Sigmoid colon (tissue), 7 donors: Measurements from ENCODE around the gene BANF2. TPM values are rescaled to one million over a fixed set of nuclear protein-coding genes. Genes with fewer than 3 reads are reported as not detected.

Experiments used
- DNase-seq: peaks from one replicate; pipeline ENCODE4 v3.0.0-alpha.2; 2019
- H3K27ac ChIP-seq, 4 donors: fragments of 200-600 bp; sonication (generic); one replicate each; pipeline ENCODE4 v1.5.1; 2016 to 2019; ENCODE audit warnings: mild to moderate bottlenecking in 1 of 4
- H3K27me3 ChIP-seq, 3 donors: fragments of 200-600 bp; sonication (generic); one replicate each; pipeline ENCODE4 v1.5.1; 2019; ENCODE audit warnings: mild to moderate bottlenecking in 1 of 3
- H3K36me3 ChIP-seq, 4 donors: fragments of 200-600 bp; sonication (generic); one replicate each; pipeline ENCODE4 v1.5.1; 2016 to 2019
- H3K4me1 ChIP-seq, 4 donors: fragments of 200-600 bp; sonication (generic); one replicate each; pipeline ENCODE4 v1.5.1; 2017 to 2019
- H3K4me3 ChIP-seq, 4 donors: fragments of 200-600 bp; sonication (generic); one replicate each; pipeline ENCODE4 v1.5.1; 2017 to 2019; ENCODE audit warnings: mild to moderate bottlenecking in 2 of 4, moderate library complexity in 1 of 4
- H3K9me3 ChIP-seq, 4 donors: fragments of 200-600 bp in 3 of 4; sonication (generic) in 3 of 4; one replicate each; pipeline versions ENCODE4 v1.5.1 to v1.6.1; 2013 to 2019
- EP300 ChIP-seq, 4 donors: sonication (generic); formaldehyde crosslinking; IDR thresholded peaks; one replicate each; pipeline ENCODE4 v1.6.1; 2017; ENCODE audit warnings: antibody characterized with exemption in 4 of 4
- POLR2A ChIP-seq, 2 donors: fragments of 450-650 bp; IDR thresholded peaks; one replicate each; pipeline ENCODE4 v1.6.1; 2016; ENCODE audit warnings: antibody characterized with exemption in 2 of 2, mild to moderate bottlenecking in 2 of 2, moderate library complexity in 2 of 2
- POLR2AphosphoS5 ChIP-seq, 4 donors: sonication (generic); formaldehyde crosslinking; IDR thresholded peaks; one replicate each; pipeline ENCODE4 v1.6.1; 2017; ENCODE audit warnings: antibody characterized with exemption in 4 of 4
- WGBS, 2 donors: extraction: QIAGEN DNeasy Blood & Tissue Kit; methylation state at CpG; one replicate each; pipeline ENCODE4 v1.1.7; 2013; 5-methylcytosine and 5-hydroxymethylcytosine counted together
- intact Hi-C: fragments of 100-400 bp; cut with DNase I; formaldehyde crosslinking; loops from one replicate; pipeline ENCODE4 v1.15.1; 2023
- polyA plus RNA-seq, 3 donors: library from polyadenylated mRNA; stranded (reverse); fragments of 200-250 nt; gene quantifications; one replicate each; pipeline ENCODE4 v1.2.3, GENCODE V29; 2013
- total RNA-seq, 4 donors: library from RNA; depleted of rRNA; stranded (reverse); fragments of >200 nt; gene quantifications; one replicate each; pipeline ENCODE4 v1.1.0, GENCODE V29; 2016
- TF ChIP-seq, protein P1 (sequence below), 4 experiments: fragments of 450-650 bp in 3 of 4; fragments of 200-600 bp in 1 of 4; IDR thresholded peaks; one replicate each; pipeline ENCODE4 v1.5.1; 2016 to 2019; ENCODE audit warnings: antibody characterized with exemption in 4 of 4, mild to moderate bottlenecking in 3 of 4, moderate library complexity in 2 of 4
- donor health status: healthy with polysubstance abuse.
- donor health status: Bipolar disorder and iron deficiency.
- donor health status: healthy.

Gene BANF2
- total and polyA plus RNA-seq, 7 donors: not detected

DNA sequence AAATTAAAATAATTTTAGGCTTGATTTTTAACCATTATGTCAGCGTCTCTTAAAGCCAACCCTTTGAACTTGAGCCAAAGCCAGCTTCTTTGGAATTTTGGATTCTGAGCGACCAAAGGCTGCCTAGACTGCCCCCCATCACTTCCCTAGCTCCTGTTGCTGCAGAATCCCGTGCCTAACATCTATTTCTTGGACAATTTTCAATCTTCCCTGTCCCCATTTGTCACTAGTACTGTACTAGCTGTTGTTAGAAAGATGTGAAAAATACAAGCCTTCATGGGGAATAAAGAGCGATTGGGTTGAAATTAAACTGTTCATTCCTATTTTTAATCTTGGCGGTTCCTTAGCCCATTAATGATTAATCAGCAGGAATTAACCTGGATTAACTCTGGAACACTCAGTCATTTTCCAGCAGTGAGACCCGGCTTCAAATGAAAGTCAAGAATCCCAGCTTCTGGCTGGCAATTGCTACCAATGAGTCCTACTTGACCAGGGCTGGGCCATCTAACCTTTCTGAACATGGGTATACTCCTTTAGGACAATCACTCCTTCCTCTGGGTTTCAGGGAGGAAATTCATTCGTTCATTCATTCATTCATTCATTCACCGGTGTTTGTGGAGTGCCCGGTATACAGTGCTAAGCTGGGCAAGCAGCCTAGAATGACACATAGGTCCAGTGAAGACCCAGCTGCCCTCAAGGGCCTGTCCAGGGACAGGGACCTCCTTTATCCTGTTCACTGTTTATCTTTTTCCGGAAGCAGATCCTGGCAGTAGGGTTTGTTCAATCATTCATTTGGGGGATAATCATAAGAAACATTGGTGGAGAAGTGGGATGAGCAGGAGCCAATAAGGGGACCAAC, 16.3 kb upstream of the BANF2 start:
- no peaks in the 10 kb centered on the region for H3K27me3 ChIP-seq
- H3K4me3 ChIP-seq: no peak overlapping the region
- intact Hi-C loops: loop anchor here (5.0 to 10.0 kb wide), 2 partner anchors 124 to 321 kb away; no protein-coding TSS in a partner anchor
- H3K36me3 ChIP-seq: peaks cover 0 to 5% (median 0%) of the 10 kb centered on the region in 4 donors
- no peak for DNase-seq
- TF ChIP-seq POLR2A (IDR thresholded peaks at IDR 0.05) (no peak), POLR2AphosphoS5 (IDR thresholded peaks at IDR 0.05) (no peak), EP300 (IDR thresholded peaks at IDR 0.05) (no peak)
- TF ChIP-seq, protein P1, sequence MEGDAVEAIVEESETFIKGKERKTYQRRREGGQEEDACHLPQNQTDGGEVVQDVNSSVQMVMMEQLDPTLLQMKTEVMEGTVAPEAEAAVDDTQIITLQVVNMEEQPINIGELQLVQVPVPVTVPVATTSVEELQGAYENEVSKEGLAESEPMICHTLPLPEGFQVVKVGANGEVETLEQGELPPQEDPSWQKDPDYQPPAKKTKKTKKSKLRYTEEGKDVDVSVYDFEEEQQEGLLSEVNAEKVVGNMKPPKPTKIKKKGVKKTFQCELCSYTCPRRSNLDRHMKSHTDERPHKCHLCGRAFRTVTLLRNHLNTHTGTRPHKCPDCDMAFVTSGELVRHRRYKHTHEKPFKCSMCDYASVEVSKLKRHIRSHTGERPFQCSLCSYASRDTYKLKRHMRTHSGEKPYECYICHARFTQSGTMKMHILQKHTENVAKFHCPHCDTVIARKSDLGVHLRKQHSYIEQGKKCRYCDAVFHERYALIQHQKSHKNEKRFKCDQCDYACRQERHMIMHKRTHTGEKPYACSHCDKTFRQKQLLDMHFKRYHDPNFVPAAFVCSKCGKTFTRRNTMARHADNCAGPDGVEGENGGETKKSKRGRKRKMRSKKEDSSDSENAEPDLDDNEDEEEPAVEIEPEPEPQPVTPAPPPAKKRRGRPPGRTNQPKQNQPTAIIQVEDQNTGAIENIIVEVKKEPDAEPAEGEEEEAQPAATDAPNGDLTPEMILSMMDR (IDR thresholded peaks at IDR 0.05): no peak
- peaks cover 0 to 3% (median 0%) of the 10 kb centered on the region in 4 donors for H3K9me3 ChIP-seq
- 37 to 68% methylated on average over 10 of the region's 10 CpGs for WGBS, 2 donors
- H3K27ac ChIP-seq: no peak overlapping the region
- peaks cover 0 to 26% (median 20%) of the 10 kb centered on the region in 4 donors for H3K4me1 ChIP-seq

DNA sequence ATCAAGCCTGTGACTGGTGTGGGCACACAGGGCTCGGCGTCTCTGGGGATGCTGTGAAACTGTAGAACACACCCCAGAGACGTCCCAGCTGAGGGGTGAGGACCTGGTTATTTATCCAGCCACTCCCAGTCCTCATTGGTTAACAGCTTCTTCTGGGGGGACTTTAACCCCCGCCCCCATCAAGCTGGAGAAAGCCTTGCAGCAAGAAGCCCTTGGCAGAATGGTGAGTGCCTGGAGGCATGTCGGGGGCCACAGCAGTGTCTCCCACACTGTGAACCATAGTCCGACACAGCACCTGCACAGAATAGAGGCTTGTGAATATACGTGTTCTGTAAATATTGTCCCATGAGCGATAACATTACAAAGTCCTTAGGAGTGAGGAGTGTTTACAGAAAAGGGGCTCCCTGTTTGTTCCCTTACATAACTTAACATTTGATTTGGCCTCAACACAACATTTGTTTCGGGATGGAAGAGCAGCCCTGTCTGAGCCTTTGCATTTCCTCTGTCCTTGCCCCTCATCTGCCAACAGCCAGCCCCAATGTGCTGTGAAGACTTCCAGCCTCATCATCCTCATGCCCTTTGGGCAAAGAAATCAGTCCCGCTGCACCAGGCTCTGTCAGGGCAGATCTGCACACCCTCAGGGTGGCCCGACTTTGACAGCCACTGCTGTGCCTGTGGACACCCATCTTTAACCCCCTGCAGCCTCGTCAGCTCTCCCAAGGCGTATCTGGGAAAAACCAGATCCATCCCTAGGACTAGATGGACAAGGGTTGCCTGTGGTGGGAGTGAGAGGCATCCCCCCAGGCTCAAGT, 15.5 kb upstream of the BANF2 start:
- Histone ChIP-seq H3K9me3 (peaks cover 0 to 3% (median 0%) of the 10 kb centered on the region in 4 donors), H3K36me3 (no peaks in the 10 kb centered on the region), H3K4me1 (peaks cover 0 to 26% (median 18%) of the 10 kb centered on the region in 4 donors), H3K4me3 (no peak overlapping the region), H3K27me3 (no peaks in the 10 kb centered on the region), H3K27ac (no peak overlapping the region)
- intact Hi-C loops: loop anchor here (5.0 to 10.0 kb wide), 2 partner anchors 123 to 321 kb away; no protein-coding TSS in a partner anchor
- DNase-seq: no peak
- TF ChIP-seq EP300 (IDR thresholded peaks at IDR 0.05) (no peak), POLR2AphosphoS5 (IDR thresholded peaks at IDR 0.05) (no peak), POLR2A (IDR thresholded peaks at IDR 0.05) (no peak)
- 22 to 68% methylated on average over 13 of the region's 13 CpGs for WGBS, 2 donors

DNA sequence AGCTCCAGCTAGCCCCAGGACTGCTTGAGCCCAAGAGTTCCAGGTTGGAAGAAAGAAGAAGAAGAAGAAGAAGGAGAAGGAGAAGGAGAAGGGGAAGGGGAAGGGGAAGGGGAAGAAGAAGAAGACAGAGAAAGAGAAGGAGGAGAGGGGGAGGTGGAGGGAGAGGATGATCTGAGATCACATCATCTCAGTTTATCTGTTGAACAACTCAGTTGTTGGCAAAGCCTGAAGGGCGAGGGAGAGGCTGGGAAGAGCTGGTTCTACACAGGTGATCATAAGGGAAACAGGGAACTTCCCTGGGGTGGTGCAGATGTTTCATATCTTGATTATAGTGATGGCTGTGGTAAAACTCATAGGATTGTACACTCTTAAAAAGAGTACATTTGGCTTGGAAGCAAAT, 14.6 kb upstream of the BANF2 start:
- peaks cover 0 to 20% (median 11%) of the 10 kb centered on the region in 4 donors for H3K4me1 ChIP-seq
- no peak for TF ChIP-seq POLR2AphosphoS5 (IDR thresholded peaks at IDR 0.05)
- TF ChIP-seq, protein P1 (IDR thresholded peaks at IDR 0.05): no peak
- TF ChIP-seq EP300 (IDR thresholded peaks at IDR 0.05): no peak
- no peak for TF ChIP-seq POLR2A (IDR thresholded peaks at IDR 0.05)
- H3K4me3 ChIP-seq: no peak overlapping the region
- H3K27me3 ChIP-seq: no peaks in the 10 kb centered on the region
- DNase-seq: no peak
- WGBS, 2 donors: 18 to 52% methylated on average over 1 of the region's 1 CpG
- peaks cover 0 to 5% (median 0%) of the 10 kb centered on the region in 4 donors for H3K9me3 ChIP-seq
- intact Hi-C loops: loop anchor here (10.0 kb wide), 1 partner anchor 320 kb away; no protein-coding TSS in a partner anchor
- H3K36me3 ChIP-seq: no peaks in the 10 kb centered on the region
- no peak overlapping the region for H3K27ac ChIP-seq

DNA sequence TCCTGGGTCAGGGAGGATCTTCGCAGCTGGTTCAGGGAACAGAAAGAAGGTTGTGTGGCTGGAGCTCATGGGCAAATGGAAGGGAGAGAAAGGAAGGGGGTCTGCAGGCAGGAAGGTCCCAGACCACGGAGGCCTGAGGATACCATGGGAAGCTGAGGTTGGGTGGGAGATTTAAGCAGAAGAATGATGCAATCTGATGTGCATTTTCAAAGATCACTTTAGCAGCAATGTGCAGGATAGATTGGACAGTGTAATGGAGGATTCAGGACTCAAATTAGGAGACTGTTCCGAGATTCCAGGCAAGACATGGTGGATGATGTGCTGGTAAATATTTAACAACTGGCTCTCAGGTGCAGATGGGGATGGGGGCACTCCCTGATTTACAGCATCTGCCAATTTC, 12.0 kb upstream of the BANF2 start:
- no peaks in the 10 kb centered on the region for H3K36me3 ChIP-seq

More for the DNA sequence above, 12.0 kb upstream of the BANF2 start:
- intact Hi-C loops: loop anchor here (10.0 kb wide), 1 partner anchor 317 kb away; no protein-coding TSS in a partner anchor
- no peak for DNase-seq
- Histone ChIP-seq H3K4me1 (peaks cover 0 to 10% (median 3%) of the 10 kb centered on the region in 4 donors), H3K9me3 (peaks cover 0 to 7% (median 0%) of the 10 kb centered on the region in 4 donors), H3K27me3 (no peaks in the 10 kb centered on the region), H3K4me3 (no peak overlapping the region), H3K27ac (no peak overlapping the region)
- TF ChIP-seq POLR2A (IDR thresholded peaks at IDR 0.05): no peak
- no peak for TF ChIP-seq EP300 (IDR thresholded peaks at IDR 0.05)
- TF ChIP-seq, protein P1 (IDR thresholded peaks at IDR 0.05): no peak
- TF ChIP-seq POLR2AphosphoS5 (IDR thresholded peaks at IDR 0.05): no peak
- WGBS, 2 donors: 81 to 88% methylated on average over 3 of the region's 3 CpGs
